ENCODE results near the gene TNFRSF12A. TPM values are rescaled to one million over a fixed set of nuclear protein-coding genes. Genes with fewer than 3 reads are reported as not detected.
A peak's percentile ranks its signal among the peaks of the same experiment; 100 is the strongest.

Gene TNFRSF12A
- total and polyA plus RNA-seq, 8 donors: 1.8 to 134 (median 51.6) TPM

- peaks cover 0 to 43% (median 8%) of the 10 kb centered on the region in 3 donors for H3K27me3 ChIP-seq
- H3K9me3 ChIP-seq: no peaks in the 10 kb centered on the region
- H3K27ac ChIP-seq: no peak overlapping the region
- H3K4me1 ChIP-seq: peaks cover 6 to 32% (median 23%) of the 10 kb centered on the region in 4 donors
- no peaks in the 10 kb centered on the region for H3K36me3 ChIP-seq
- TF ChIP-seq CTCF (IDR thresholded peaks at IDR 0.05): no peak
- TF ChIP-seq POLR2A (IDR thresholded peaks at IDR 0.05): no peak
- no peak for TF ChIP-seq EP300 (IDR thresholded peaks at IDR 0.05)
- TF ChIP-seq POLR2AphosphoS5 (IDR thresholded peaks at IDR 0.05): no peak
- intact Hi-C loops (cut with DNase I; ENCODE audit: low total_unique reads): no loop called here
- H3K4me3 ChIP-seq: no peak overlapping the region
- WGBS, 5 donors: 71 to 79% (median 76%) methylated on average over 15 to 17 of the region's 17 CpGs
- no peak for DNase-seq
Measured at GRCh38 chr16:2986623-2987188, 33.5 kb upstream of the TNFRSF12A start.

GRCh38 chr16:2987286-2987685, 32.9 kb upstream of the TNFRSF12A start:
- Histone ChIP-seq H3K27ac (no peak overlapping the region), H3K9me3 (no peaks in the 10 kb centered on the region), H3K4me1 (peaks cover 6 to 32% (median 23%) of the 10 kb centered on the region in 4 donors), H3K4me3 (no peak overlapping the region), H3K36me3 (no peaks in the 10 kb centered on the region), H3K27me3 (peaks cover 0 to 43% (median 8%) of the 10 kb centered on the region in 3 donors)
- 83 to 93% (median 90%) methylated on average over 6 to 9 of the region's 9 CpGs for WGBS, 5 donors
- TF ChIP-seq POLR2AphosphoS5 (IDR thresholded peaks at IDR 0.05): no peak
- TF ChIP-seq CTCF (IDR thresholded peaks at IDR 0.05): no peak
- no peak for TF ChIP-seq POLR2A (IDR thresholded peaks at IDR 0.05)
- TF ChIP-seq EP300 (IDR thresholded peaks at IDR 0.05): no peak
- intact Hi-C loops (cut with DNase I; ENCODE audit: low total_unique reads): no loop called here
- DNase-seq: no peak

GRCh38 chr16:2987833-2988232, 32.3 kb upstream of the TNFRSF12A start:
- Histone ChIP-seq H3K27ac (no peak overlapping the region), H3K27me3 (peaks cover 0 to 43% (median 8%) of the 10 kb centered on the region in 3 donors), H3K36me3 (no peaks in the 10 kb centered on the region), H3K4me1 (peaks cover 6 to 32% (median 23%) of the 10 kb centered on the region in 4 donors), H3K4me3 (no peak overlapping the region), H3K9me3 (no peaks in the 10 kb centered on the region)
- intact Hi-C loops (cut with DNase I; ENCODE audit: low total_unique reads): no loop called here
- WGBS, 5 donors: 55 to 79% (median 75%) methylated on average over 7 to 8 of the region's 8 CpGs
- peak in 1 of 2 donors; percentile 59 for DNase-seq
- no peak for TF ChIP-seq CTCF (IDR thresholded peaks at IDR 0.05)

- Histone ChIP-seq H3K4me3 (no peak overlapping the region), H3K27me3 (peaks cover 0 to 43% (median 8%) of the 10 kb centered on the region in 3 donors), H3K4me1 (peaks cover 6 to 27% (median 19%) of the 10 kb centered on the region in 4 donors), H3K9me3 (no peaks in the 10 kb centered on the region), H3K27ac (no peak overlapping the region), H3K36me3 (no peaks in the 10 kb centered on the region)
- no peak for TF ChIP-seq POLR2A (IDR thresholded peaks at IDR 0.05)
- no peak for TF ChIP-seq EP300 (IDR thresholded peaks at IDR 0.05)
- TF ChIP-seq POLR2AphosphoS5 (IDR thresholded peaks at IDR 0.05): no peak
- TF ChIP-seq CTCF (IDR thresholded peaks at IDR 0.05): no peak
- intact Hi-C loops (cut with DNase I; ENCODE audit: low total_unique reads): no loop called here
- WGBS, 5 donors: 70 to 88% (median 80%) methylated on average over 8 of the region's 8 CpGs
- no peak for DNase-seq
Measured at GRCh38 chr16:2988590-2989099, 31.5 kb upstream of the TNFRSF12A start.
